ENCODE measurements around the gene MPL. TPM values are rescaled to one million over a fixed set of nuclear protein-coding genes. Genes with fewer than 3 reads are reported as not detected.

Gene MPL
- total and polyA plus RNA-seq, 2 of the 8 experiments (the other 6 are each of a cell fraction or from before 2014, with no cell fraction given) = 0.08 TPM; not detected in 1

- Histone ChIP-seq H4K5ac (ENCODE audit: insufficient read length, low read depth, low read length) (no peak overlapping the region), H3K18ac (ENCODE audit: extremely low read depth, low read length) (no peak overlapping the region), H3K4me3 (ENCODE audit: extremely low read depth in 1 of 4, insufficient read depth in 2 of 4, low read depth in 3 of 4, low read length in 4 of 4) (no peak overlapping the region), H3K23me2 (ENCODE audit: low read depth, low read length) (peaks cover 16% of the 10 kb centered on the region), H3K27ac (ENCODE audit: low read depth, low read length) (no peak overlapping the region), H2BK12ac (ENCODE audit: low read depth, low read length) (no peak overlapping the region), H4K8ac (ENCODE audit: extremely low read depth, insufficient read depth, low read length) (no peak overlapping the region), H4K91ac (replicated peaks; ENCODE audit: insufficient read length, low read length) (no peak overlapping the region), H2AK5ac (ENCODE audit: low read depth, low read length) (no peak overlapping the region), H3K79me2 (ENCODE audit: control insufficient read depth in 1 of 2, insufficient read depth in 2 of 2, low read length in 2 of 2) (peaks cover 10 to 27% of the 10 kb centered on the region in 2 experiments), H3K79me1 (ENCODE audit: low read depth, low read length) (peaks cover 19% of the 10 kb centered on the region), H3K9ac (replicated peaks in 1 of 4; ENCODE audit: extremely low read depth in 1 of 4, low read depth in 3 of 4, low read length in 3 of 4) (no peak overlapping the region), H3K4ac (replicated peaks; ENCODE audit: insufficient read length, low read depth, low read length) (no peak overlapping the region), H2BK5ac (ENCODE audit: low read depth, low read length) (no peak overlapping the region; the same call in 1 of the 2 replicates), H3K4me2 (ENCODE audit: insufficient read depth in 1 of 2, low read depth in 2 of 2, low read length in 2 of 2) (no peak overlapping the region), H2BK120ac (replicated peaks; ENCODE audit: low read depth, low read length) (no peak overlapping the region), H2AFZ (ENCODE audit: low read length) (no peak overlapping the region), H2BK20ac (ENCODE audit: low read length) (no peak overlapping the region), H3K23ac (ENCODE audit: insufficient read length) (no peak overlapping the region), H3K27me3 (replicated peaks in 1 of 4; ENCODE audit: control insufficient read depth in 3 of 4, extremely low read depth in 1 of 4, insufficient read depth in 3 of 4, low read length in 3 of 4) (no peaks in the 10 kb centered on the region), H3K36me3 (ENCODE audit: control insufficient read depth in 2 of 4, insufficient read depth in 4 of 4, low read length in 3 of 4) (peaks cover 21 to 58% (median 35%) of the 10 kb centered on the region in 4 experiments), H4K20me1 (replicated peaks in 1 of 2; ENCODE audit: control insufficient read depth in 1 of 2, insufficient read depth in 2 of 2, low read length in 2 of 2) (peaks cover 10 to 21% of the 10 kb centered on the region in 2 experiments), H3K56ac (replicated peaks; ENCODE audit: insufficient read length, low read depth, low read length) (no peak overlapping the region), H3K9me3 (ENCODE audit: insufficient read depth in 2 of 2, low read depth in 1 of 2, low read length in 1 of 2) (no peaks in the 10 kb centered on the region), H2BK15ac (ENCODE audit: low read length) (no peak overlapping the region), H3K4me1 (replicated peaks in 1 of 4; ENCODE audit: control insufficient read depth in 3 of 4, insufficient read depth in 4 of 4, low read length in 3 of 4) (peaks cover 7 to 30% (median 18%) of the 10 kb centered on the region in 4 experiments), H3K14ac (ENCODE audit: insufficient read length) (no peak overlapping the region)
- DNase-seq (ENCODE audit: low read depth in 1 of 2, low spot score in 2 of 2) (no peak), FAIRE-seq (no peak)
- POLR2A ChIA-PET (ENCODE audit: partially characterized antibody) = interaction anchor here (0.6 to 2.6 kb wide), 6 partner anchors 10 to 218 kb away, joined by 3 to 14 read pairs (median 3); no protein-coding TSS in a partner anchor
- 87% methylated on average over 9 of the region's 9 CpGs; no CpG with 5 or more reads in 1 of the 2 experiments for WGBS, 2 experiments (ENCODE audit: extremely low coverage in 1 of 2, insufficient coverage in 1 of 2, insufficient read length in 1 of 2, insufficient replicate concordance in 2 of 2, low coverage in 1 of 2, low lambda C conversion rate in 2 of 2, missing lambda C conversion rate in 1 of 2)
- CTCF ChIA-PET (ENCODE audit: partially characterized antibody) = interaction anchor here (0.6 to 1.3 kb wide), 5 partner anchors 14 to 137 kb away, joined by 3 to 5 read pairs (median 3); no protein-coding TSS in a partner anchor
- TF ChIP-seq POLR2AphosphoS5 (IDR thresholded peaks at IDR 0.05; ENCODE audit: low read depth, low read length) = peak; percentile 45
- no peak for TF ChIP-seq ZNF274 (IDR thresholded peaks at IDR 0.05; ENCODE audit: borderline replicate concordance, extremely low read depth, low read length)
- no peak for TF ChIP-seq RXRA (IDR thresholded peaks at IDR 0.05; ENCODE audit: insufficient read depth, low read depth, low read length)
- TF ChIP-seq FOSL1 (IDR thresholded peaks at IDR 0.05; ENCODE audit: insufficient read depth, low read depth, low read length) = no peak
These were observed 25.8 kb downstream of the MPL start for GRCh38 chr1:43363283-43363934.
